K562 (cell line): Measurements from ENCODE around the gene ZNF865. TPM values are rescaled to one million over a fixed set of nuclear protein-coding genes. Genes with fewer than 3 reads are reported as not detected.

Experiments used
- ARNT ChIP-seq, 2 experiments: fragments of 450-650 bp; IDR thresholded peaks; 2 replicates each; pipeline ENCODE4 v1.6.1; 2016; ENCODE audit warnings: mild to moderate bottlenecking in 1 of 2
- ATF4 ChIP-seq: fragments of 450-650 bp; formaldehyde crosslinking; IDR thresholded peaks from 2 replicates; pipeline ENCODE4 v1.4.0; 2022; ENCODE audit warnings: mild to moderate bottlenecking, moderate library complexity
- BMI1 ChIP-seq: fragments of 150-350 bp; IDR thresholded peaks from 2 replicates; pipeline ENCODE4 v1.6.1; 2014; ENCODE audit warnings: low read length
- CCAR2 ChIP-seq: fragments of 200-400 bp; formaldehyde crosslinking; IDR thresholded peaks from 2 replicates; pipeline ENCODE4 v1.6.1; 2017; ENCODE audit warnings: mild to moderate bottlenecking, low read depth, low read length
- ESRRB ChIP-seq: fragments of 250-450 bp; sonication (Bioruptor Pico); IDR thresholded peaks from 2 replicates; pipeline ENCODE4 v1.5.0; 2020; ENCODE audit warnings: mild to moderate bottlenecking, moderate library complexity, borderline replicate concordance
- FOXK1 ChIP-seq: sonication (generic); formaldehyde crosslinking; IDR thresholded peaks from 2 replicates; pipeline ENCODE4 v1.8.0; 2022; ENCODE audit warnings: missing genetic modification reagents, mild to moderate bottlenecking, borderline replicate concordance
- FOXK2 ChIP-seq, 2 experiments: fragments of 450-650 bp; IDR thresholded peaks in 1 of 2; conservative IDR thresholded peaks in 1 of 2; 2 replicates each; pipeline ENCODE4 v1.6.1; 2016; ENCODE audit warnings: low read depth in 2 of 2, mild to moderate bottlenecking in 1 of 2
- GATA2 ChIP-seq: sonication (generic); formaldehyde crosslinking; IDR thresholded peaks from 2 replicates; pipeline ENCODE4 v1.4.0; 2020; ENCODE audit warnings: mild to moderate bottlenecking, missing genetic modification reagents
- HEY1 ChIP-seq: fragments of 250-450 bp; sonication (Bioruptor Pico); IDR thresholded peaks from 2 replicates; pipeline ENCODE4 v1.5.0; 2020; ENCODE audit warnings: mild to moderate bottlenecking, moderate library complexity, borderline replicate concordance
- HMG20B ChIP-seq: fragments of 250-450 bp; sonication (Bioruptor Pico); IDR thresholded peaks from 2 replicates; pipeline ENCODE4 v1.5.0; 2021; ENCODE audit warnings: mild to moderate bottlenecking
- KAT7 ChIP-seq: sonication (generic); formaldehyde crosslinking; IDR thresholded peaks from 2 replicates; pipeline ENCODE4 v1.8.0; 2022; ENCODE audit warnings: missing genetic modification reagents, mild to moderate bottlenecking, borderline replicate concordance
- NFE2 ChIP-seq: IDR thresholded peaks from 2 replicates; pipeline ENCODE4 v1.6.1; 2014; ENCODE audit warnings: antibody characterized with exemption, low read depth
- RBM39 ChIP-seq: fragments of 200-400 bp; formaldehyde crosslinking; optimal IDR thresholded peaks from 2 replicates; pipeline ENCODE3; 2018; ENCODE audit warnings: low read depth, low read length
- SIN3A ChIP-seq, 2 experiments: fragments of 150-350 bp in 1 of 2; IDR thresholded peaks; 2 replicates each; pipeline ENCODE4 v1.6.1; 2011 to 2016; ENCODE audit warnings: borderline replicate concordance in 2 of 2, low read depth in 2 of 2, low read length in 2 of 2, mild to moderate bottlenecking in 2 of 2, moderate library complexity in 2 of 2; ENCODE audit not compliant: control insufficient read depth in 1 of 2
- SRF ChIP-seq, 2 experiments: fragments of 250-450, 450-650 bp in 1 of 2; sonication (Bioruptor Pico) in 1 of 2; sonication (generic) in 1 of 2; formaldehyde crosslinking; IDR thresholded peaks; 2 replicates each; pipeline versions ENCODE4 v1.5.0 to v1.5.1; 2020 to 2022; ENCODE audit warnings: mild to moderate bottlenecking in 1 of 2, missing genetic modification reagents in 1 of 2
- TCF3 ChIP-seq: sonication (generic); formaldehyde crosslinking; IDR thresholded peaks from 2 replicates; pipeline ENCODE4 v1.4.0; 2020; ENCODE audit warnings: mild to moderate bottlenecking, missing genetic modification reagents
- TCF7 ChIP-seq: sonication (generic); IDR thresholded peaks from 2 replicates; pipeline ENCODE4 v1.6.1; 2016; ENCODE audit warnings: antibody characterized with exemption, borderline replicate concordance
- THAP12 ChIP-seq: fragments of 250-450 bp; sonication (Bioruptor Pico); IDR thresholded peaks from 2 replicates; pipeline ENCODE4 v1.9.0; 2021; ENCODE audit warnings: mild to moderate bottlenecking, inconsistent platforms
- TRIM28 ChIP-seq: fragments of 450-650 bp; IDR thresholded peaks from 2 replicates; pipeline ENCODE4 v1.6.1; 2017
- TSC22D4 ChIP-seq: fragments of 450-650 bp; IDR thresholded peaks from 2 replicates; pipeline ENCODE4 v1.6.1; 2016; ENCODE audit warnings: missing genetic modification characterization, missing biosample characterization, control low read depth
- polyA plus RNA-seq, 8 experiments: library from polyadenylated mRNA; depleted of rRNA in 4 of 8; stranded (reverse) in 5 of 8; unstranded in 3 of 8; fragments of >200 nt; fragmentation: Nextera tagmentation in 2 of 8; fragmentation: Illumina TruSeq in 1 of 8; extraction: Ambion mirVana in 2 of 8; extraction: Trizol in 1 of 8; gene quantifications; 2 replicates each; pipeline versions ENCODE4 v1.2.1 to v1.2.3, GENCODE V29; 2011 to 2014; ENCODE audit warnings: inconsistent platforms in 1 of 8, missing spikeins in 1 of 8
- total RNA-seq, 7 experiments: library from RNA; depleted of rRNA in 6 of 7; stranded (reverse); fragments of >200 nt in 6 of 7; fragmentation: Illumina TruSeq in 2 of 7; extraction: Trizol in 2 of 7; gene quantifications; 2 replicates each; pipeline versions ENCODE4 v1.2.1 to v1.2.3, GENCODE V29; 2011 to 2021; ENCODE audit warnings: low replicate concordance in 1 of 7
- TF ChIP-seq, protein P1 (sequence below): sonication (generic); formaldehyde crosslinking; IDR thresholded peaks from 2 replicates; pipeline ENCODE4 v1.8.1; 2022; ENCODE audit warnings: missing genetic modification reagents
- TF ChIP-seq, protein P2 (sequence below), 2 experiments: fragments of 450-650 bp in 1 of 2; sonication (generic) in 1 of 2; formaldehyde crosslinking in 1 of 2; IDR thresholded peaks in 1 of 2; conservative IDR thresholded peaks in 1 of 2; 2 replicates each; pipeline versions ENCODE4 v1.6.1 to v1.8.1; 2016 to 2023; ENCODE audit warnings: mild to moderate bottlenecking in 2 of 2, moderate library complexity in 2 of 2, inconsistent platforms in 1 of 2, missing genetic modification reagents in 1 of 2

ZNF865 gene
- total and polyA plus RNA-seq, 9 of the 15 experiments (the other 6 are each of a cell fraction or from before 2014, with no cell fraction given) = 0.40 to 18.8 (median 1.6) TPM; not detected in 2

DNA sequence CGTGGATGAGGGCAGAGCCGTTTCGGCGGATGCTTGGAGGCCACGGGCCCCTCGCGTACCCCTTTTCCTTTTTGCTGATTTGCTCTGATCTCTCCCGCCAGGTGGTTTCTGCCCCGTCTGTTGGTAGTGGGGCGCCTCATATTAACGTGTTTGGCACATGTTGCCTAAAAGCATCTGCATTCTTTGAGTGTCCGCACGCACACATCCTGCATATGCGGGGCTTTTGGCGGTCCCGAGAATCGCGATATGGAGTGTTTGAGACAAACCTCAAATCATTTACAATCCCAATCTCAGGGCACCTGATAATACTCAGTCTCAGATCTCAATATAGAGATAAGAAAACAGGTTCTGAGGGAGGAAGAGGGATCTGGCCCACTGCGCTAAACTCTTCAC lies 50.2 kb downstream of the ZNF865 start (continued):
- TF ChIP-seq KAT7 (CRISPR knock-in tag) (peak; percentile 77; the same call in 1 of the 2 replicates), SRF (CRISPR knock-in tag; IDR thresholded peaks at IDR 0.05) (peak in 1 of 2 experiments; percentile 19; a peak in 1 of 4 replicates), HMG20B (CRISPR knock-in tag) (no peak), ARNT (IDR thresholded peaks at IDR 0.05) (0 out of 4 replicates have a peak, but pooled peaks of 1 of the 2 experiments have one; percentile 45), ESRRB (CRISPR knock-in tag) (no peak), HEY1 (CRISPR knock-in tag) (no peak), TCF3 (CRISPR knock-in tag) (no peak), THAP12 (CRISPR knock-in tag) (no peak), FOXK1 (CRISPR knock-in tag) (peak; percentile 92; the same call in 1 of the 2 replicates), SIN3A (IDR thresholded peaks at IDR 0.05; ENCODE audit: borderline replicate concordance in 2 of 2, control insufficient read depth in 1 of 2, low read depth in 2 of 2, low read length in 2 of 2) (0 out of 4 replicates have a peak, but pooled peaks of 1 of the 2 experiments have one; percentile 57), RBM39 (no peak), NFE2 (no peak), FOXK2 (conservative IDR thresholded peaks at IDR 0.05 in 1 of 2, IDR thresholded peaks at IDR 0.05 in 1 of 2; ENCODE audit: low read depth in 2 of 2) (0 out of 4 replicates have a peak, but pooled peaks of 1 of the 2 experiments have one; percentile 9), ATF4 (CRISPR knock-in tag) (no peak), TRIM28 (no peak), BMI1 (no peak), CCAR2 (no peak), TCF7 (no peak), TSC22D4 (tag) (no peak), GATA2 (CRISPR knock-in tag) (peak; percentile 12; the same call in 1 of the 2 replicates)
- TF ChIP-seq, protein P1, sequence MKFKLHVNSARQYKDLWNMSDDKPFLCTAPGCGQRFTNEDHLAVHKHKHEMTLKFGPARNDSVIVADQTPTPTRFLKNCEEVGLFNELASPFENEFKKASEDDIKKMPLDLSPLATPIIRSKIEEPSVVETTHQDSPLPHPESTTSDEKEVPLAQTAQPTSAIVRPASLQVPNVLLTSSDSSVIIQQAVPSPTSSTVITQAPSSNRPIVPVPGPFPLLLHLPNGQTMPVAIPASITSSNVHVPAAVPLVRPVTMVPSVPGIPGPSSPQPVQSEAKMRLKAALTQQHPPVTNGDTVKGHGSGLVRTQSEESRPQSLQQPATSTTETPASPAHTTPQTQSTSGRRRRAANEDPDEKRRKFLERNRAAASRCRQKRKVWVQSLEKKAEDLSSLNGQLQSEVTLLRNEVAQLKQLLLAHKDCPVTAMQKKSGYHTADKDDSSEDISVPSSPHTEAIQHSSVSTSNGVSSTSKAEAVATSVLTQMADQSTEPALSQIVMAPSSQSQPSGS (CRISPR knock-in tag) = no peak
- TF ChIP-seq, protein P2, sequence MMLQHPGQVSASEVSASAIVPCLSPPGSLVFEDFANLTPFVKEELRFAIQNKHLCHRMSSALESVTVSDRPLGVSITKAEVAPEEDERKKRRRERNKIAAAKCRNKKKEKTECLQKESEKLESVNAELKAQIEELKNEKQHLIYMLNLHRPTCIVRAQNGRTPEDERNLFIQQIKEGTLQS (IDR thresholded peaks at IDR 0.05) = no peak
- TF ChIP-seq, protein P2 (CRISPR knock-in tag; conservative IDR thresholded peaks at IDR 0.05) = 0 out of 2 replicates have a peak, but pooled peaks have one; percentile 32
